Measurements from ENCODE around the gene TAS2R31.

- TF ChIP-seq, protein P1, sequence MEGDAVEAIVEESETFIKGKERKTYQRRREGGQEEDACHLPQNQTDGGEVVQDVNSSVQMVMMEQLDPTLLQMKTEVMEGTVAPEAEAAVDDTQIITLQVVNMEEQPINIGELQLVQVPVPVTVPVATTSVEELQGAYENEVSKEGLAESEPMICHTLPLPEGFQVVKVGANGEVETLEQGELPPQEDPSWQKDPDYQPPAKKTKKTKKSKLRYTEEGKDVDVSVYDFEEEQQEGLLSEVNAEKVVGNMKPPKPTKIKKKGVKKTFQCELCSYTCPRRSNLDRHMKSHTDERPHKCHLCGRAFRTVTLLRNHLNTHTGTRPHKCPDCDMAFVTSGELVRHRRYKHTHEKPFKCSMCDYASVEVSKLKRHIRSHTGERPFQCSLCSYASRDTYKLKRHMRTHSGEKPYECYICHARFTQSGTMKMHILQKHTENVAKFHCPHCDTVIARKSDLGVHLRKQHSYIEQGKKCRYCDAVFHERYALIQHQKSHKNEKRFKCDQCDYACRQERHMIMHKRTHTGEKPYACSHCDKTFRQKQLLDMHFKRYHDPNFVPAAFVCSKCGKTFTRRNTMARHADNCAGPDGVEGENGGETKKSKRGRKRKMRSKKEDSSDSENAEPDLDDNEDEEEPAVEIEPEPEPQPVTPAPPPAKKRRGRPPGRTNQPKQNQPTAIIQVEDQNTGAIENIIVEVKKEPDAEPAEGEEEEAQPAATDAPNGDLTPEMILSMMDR (IDR thresholded peaks at IDR 0.05), result no peak
- TF ChIP-seq EP300 (IDR thresholded peaks at IDR 0.05; ENCODE audit: low read depth), result no peak
Observed at GRCh38 chr12:11069854-11070365, 38.7 kb upstream of the TAS2R31 start.

Data from transverse colon (tissue), 3 donors.